CD4-positive, CD25-positive, alpha-beta regulatory T cell (primary cell): ENCODE results near the gene DEDD2. TPM values are rescaled to one million over a fixed set of nuclear protein-coding genes. Genes with fewer than 3 reads are reported as not detected.
A peak's percentile ranks its signal among the peaks of the same experiment; 100 is the strongest.

ENCODE experiments used
- ATAC-seq, 2 donors: fragments of 150-1000 bp; cut with Tn5 transposase; one replicate each; pipeline ENCODE4 v1.10.0; 2021; ENCODE audit warnings: low read depth in 2 of 2, moderate number of reproducible peaks in 2 of 2, moderate library complexity in 1 of 2
- DNase-seq, 3 donors: peaks; one replicate each; pipeline versions ENCODE4 v3.0.0 to v3.0.0-alpha.2; 2012 to 2022; ENCODE audit warnings: mixed read lengths in 1 of 3
- H3K27ac ChIP-seq: one replicate; pipeline ENCODE4 v1.7.0; 2013; ENCODE audit warnings: mild to moderate bottlenecking, low read length; ENCODE audit not compliant: insufficient read depth, poor library complexity, severe bottlenecking
- H3K27me3 ChIP-seq: one replicate; pipeline ENCODE4 v1.7.0; 2013; ENCODE audit warnings: low read length; ENCODE audit not compliant: control insufficient read depth, insufficient read depth
- H3K36me3 ChIP-seq: one replicate; pipeline ENCODE4 v1.7.0; 2013; ENCODE audit warnings: mild to moderate bottlenecking, low read length, moderate library complexity; ENCODE audit not compliant: control insufficient read depth, insufficient read depth
- H3K4me1 ChIP-seq: 2 replicates; pipeline ENCODE4 v1.7.0; 2013; ENCODE audit warnings: mild to moderate bottlenecking, low read length; ENCODE audit not compliant: insufficient read depth, control insufficient read depth, poor library complexity, severe bottlenecking
- H3K4me3 ChIP-seq: one replicate; pipeline ENCODE4 v1.7.0; 2013; ENCODE audit warnings: low read depth, mild to moderate bottlenecking, low read length, moderate library complexity
- H3K9me3 ChIP-seq, 2 experiments: 1 replicate in 1 of 2; 2 replicates in 1 of 2; pipeline ENCODE4 v1.7.0; 2013; ENCODE audit warnings: low read length in 2 of 2, mild to moderate bottlenecking in 1 of 2, moderate library complexity in 1 of 2; ENCODE audit not compliant: control insufficient read depth in 2 of 2
- H3K27ac Mint-ChIP-seq, 3 donors: one replicate each; pipeline ENCODE4 v1.8.0; 2020 to 2022; ENCODE audit warnings: mild to moderate bottlenecking in 3 of 3, mixed read lengths in 3 of 3, moderate library complexity in 2 of 3
- H3K27me3 Mint-ChIP-seq: one replicate; pipeline ENCODE4 v1.8.0; 2022; ENCODE audit warnings: mild to moderate bottlenecking, mixed read lengths
- H3K36me3 Mint-ChIP-seq: one replicate; pipeline ENCODE4 v1.8.0; 2020; ENCODE audit warnings: mixed read lengths
- H3K4me1 Mint-ChIP-seq, 4 donors: one replicate each; pipeline ENCODE4 v1.8.0; 2020 to 2022; ENCODE audit warnings: mixed read lengths in 4 of 4, mild to moderate bottlenecking in 1 of 4
- H3K4me3 Mint-ChIP-seq, 4 donors: one replicate each; pipeline ENCODE4 v1.8.0; 2020 to 2022; ENCODE audit warnings: mild to moderate bottlenecking in 4 of 4, mixed read lengths in 4 of 4, moderate library complexity in 3 of 4
- H3K9me3 Mint-ChIP-seq, 7 donors: one replicate each; pipeline ENCODE4 v1.8.0; 2020 to 2022; ENCODE audit warnings: mixed read lengths in 7 of 7, mild to moderate bottlenecking in 3 of 7, moderate library complexity in 2 of 7
- polyA plus RNA-seq, 4 donors: library from polyadenylated mRNA; unstranded; fragments of 300-500 nt; fragmentation: Illumina TruSeq; gene quantifications; one replicate each; pipeline ENCODE4 v1.2.3, GENCODE V29; 2021
- total RNA-seq: library from RNA; stranded (reverse); gene quantifications from one replicate; pipeline ENCODE4 v1.2.3, GENCODE V29; 2022

Gene DEDD2
- total and polyA plus RNA-seq, 5 donors from 2014 or later: 99.8 to 179 (median 157) TPM

DNA sequence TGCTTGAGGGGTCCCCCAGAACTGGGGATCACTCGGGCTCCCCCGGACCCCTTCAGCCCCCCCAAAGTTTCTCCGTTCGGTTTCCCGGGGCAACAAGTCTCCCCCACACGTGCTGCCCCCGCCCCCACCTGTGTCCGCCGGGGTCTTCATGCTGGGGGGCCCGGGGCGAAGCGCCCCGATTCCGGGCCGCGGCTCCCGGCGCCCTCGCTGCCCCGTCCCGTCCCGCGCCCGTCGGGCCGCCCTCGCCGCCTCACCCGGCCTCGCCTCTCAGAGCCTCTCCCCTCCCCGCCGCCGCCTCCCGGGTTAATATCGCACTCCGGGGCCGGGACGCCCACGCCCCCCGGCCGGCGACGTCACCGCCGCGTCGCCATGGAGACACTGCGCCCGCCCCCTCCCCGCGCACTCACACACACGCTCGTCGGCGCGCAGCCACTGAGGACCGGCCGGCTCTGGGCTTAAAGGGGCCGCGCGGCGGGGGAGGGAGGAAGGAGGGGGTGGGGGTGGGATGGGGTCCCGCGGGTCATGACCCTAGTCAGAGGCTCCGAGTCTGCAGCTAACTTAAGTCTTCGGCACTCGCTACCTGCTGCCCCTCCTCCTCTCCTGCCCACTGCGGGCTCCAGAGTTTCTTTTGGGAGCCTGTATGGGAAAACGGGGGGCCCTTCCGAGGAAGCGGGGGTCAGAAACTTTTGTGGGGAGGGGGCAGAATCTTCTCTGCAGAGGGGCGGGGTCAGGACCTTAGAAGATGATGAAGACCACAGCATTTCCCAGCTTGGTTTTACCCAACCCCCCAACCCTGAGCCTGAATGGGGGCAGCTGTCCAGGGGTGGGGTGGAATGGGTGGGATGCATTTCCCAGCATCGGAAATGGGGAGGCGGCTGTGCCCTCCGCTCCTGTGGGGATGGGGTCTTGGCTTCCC is 37.6 kb upstream of the DEDD2 start, which contains the start of gene ERF:
Gene ERF (minus strand): TSS at position 279 of the 916 bp plus-strand sequence. CDS start 129 bp downstream, at position 150.
- H3K9me3 Mint-ChIP-seq: no peaks in the 10 kb centered on the region
- peaks cover 0 to 38% (median 14%) of the 10 kb centered on the region in 4 donors for H3K4me1 Mint-ChIP-seq
- Histone ChIP-seq H3K4me1 (peaks cover 38% of the 10 kb centered on the region), H3K27me3 (no peaks in the 10 kb centered on the region), H3K4me3 (peak within 1 kb of the TSS; percentile 41), H3K27ac (peak within 1 kb of the TSS; percentile 96), H3K9me3 (no peaks in the 10 kb centered on the region), H3K36me3 (no peaks in the 10 kb centered on the region)
- peak within 1 kb of the TSS; percentile 80 to 93 (median 90) for H3K4me3 Mint-ChIP-seq
- peak within 1 kb of the TSS; percentile 26 to 90 (median 75) for H3K27ac Mint-ChIP-seq
- peak; percentile 92 to 94 (median 92) for DNase-seq
- ATAC-seq: peak; percentile 79 to 84
- peaks cover 12% of the 10 kb centered on the region for H3K27me3 Mint-ChIP-seq
- no peaks in the 10 kb centered on the region for H3K36me3 Mint-ChIP-seq

DNA sequence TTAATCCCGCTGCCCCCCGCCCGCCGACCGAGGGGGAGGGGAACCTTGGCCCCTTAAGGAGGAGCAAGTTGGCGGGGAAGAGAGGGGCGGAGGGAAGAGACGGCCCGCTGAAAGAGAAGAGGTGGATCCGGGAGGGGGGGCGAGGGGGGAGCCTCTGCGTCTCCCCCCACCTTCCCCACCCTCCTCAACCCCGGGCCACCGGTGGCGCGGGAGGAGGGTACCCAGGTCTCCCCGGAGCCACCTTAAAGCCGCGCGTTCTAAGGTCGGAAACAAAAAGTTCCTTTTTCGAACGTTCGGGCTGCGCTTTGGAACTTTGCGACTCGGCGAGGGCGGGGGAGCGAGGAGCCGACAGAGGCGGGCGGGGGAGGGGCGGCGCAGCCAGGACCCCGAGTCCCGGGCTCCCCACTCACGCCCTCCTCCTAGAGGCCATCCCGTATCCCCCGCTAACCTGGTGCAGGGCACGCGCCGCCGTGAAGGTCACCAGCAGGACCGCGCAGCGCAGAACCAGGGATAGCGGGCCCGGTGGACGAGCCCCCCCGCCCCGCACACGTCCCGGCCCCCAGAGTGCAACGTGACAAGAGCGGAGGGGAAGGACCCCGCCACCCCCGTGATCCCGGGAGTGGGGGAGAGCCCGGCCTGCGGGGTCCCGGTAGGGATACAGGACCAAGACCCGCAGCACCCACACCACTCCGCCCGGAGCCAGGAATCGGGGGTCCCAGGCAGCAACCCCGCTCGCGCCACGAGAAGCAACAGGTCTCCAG is 36.8 kb upstream of the DEDD2 start:
- H3K27me3 ChIP-seq: no peaks in the 10 kb centered on the region
- peak overlapping the region; percentile 96 for H3K27ac ChIP-seq
- Mint-ChIP-seq H3K27ac (peak overlapping the region; percentile 26 to 75 (median 73)), H3K9me3 (no peaks in the 10 kb centered on the region), H3K4me1 (peaks cover 0 to 43% (median 16%) of the 10 kb centered on the region in 4 donors), H3K36me3 (no peaks in the 10 kb centered on the region), H3K4me3 (peak overlapping the region; percentile 80 to 93 (median 90)), H3K27me3 (peaks cover 12% of the 10 kb centered on the region)
- H3K36me3 ChIP-seq: no peaks in the 10 kb centered on the region
- H3K9me3 ChIP-seq: no peaks in the 10 kb centered on the region
- H3K4me1 ChIP-seq: peaks cover 38% of the 10 kb centered on the region
- DNase-seq (peak; percentile 66 to 87 (median 83)), ATAC-seq (peak; percentile 44 to 50)
- H3K4me3 ChIP-seq: peak overlapping the region; percentile 41

DNA sequence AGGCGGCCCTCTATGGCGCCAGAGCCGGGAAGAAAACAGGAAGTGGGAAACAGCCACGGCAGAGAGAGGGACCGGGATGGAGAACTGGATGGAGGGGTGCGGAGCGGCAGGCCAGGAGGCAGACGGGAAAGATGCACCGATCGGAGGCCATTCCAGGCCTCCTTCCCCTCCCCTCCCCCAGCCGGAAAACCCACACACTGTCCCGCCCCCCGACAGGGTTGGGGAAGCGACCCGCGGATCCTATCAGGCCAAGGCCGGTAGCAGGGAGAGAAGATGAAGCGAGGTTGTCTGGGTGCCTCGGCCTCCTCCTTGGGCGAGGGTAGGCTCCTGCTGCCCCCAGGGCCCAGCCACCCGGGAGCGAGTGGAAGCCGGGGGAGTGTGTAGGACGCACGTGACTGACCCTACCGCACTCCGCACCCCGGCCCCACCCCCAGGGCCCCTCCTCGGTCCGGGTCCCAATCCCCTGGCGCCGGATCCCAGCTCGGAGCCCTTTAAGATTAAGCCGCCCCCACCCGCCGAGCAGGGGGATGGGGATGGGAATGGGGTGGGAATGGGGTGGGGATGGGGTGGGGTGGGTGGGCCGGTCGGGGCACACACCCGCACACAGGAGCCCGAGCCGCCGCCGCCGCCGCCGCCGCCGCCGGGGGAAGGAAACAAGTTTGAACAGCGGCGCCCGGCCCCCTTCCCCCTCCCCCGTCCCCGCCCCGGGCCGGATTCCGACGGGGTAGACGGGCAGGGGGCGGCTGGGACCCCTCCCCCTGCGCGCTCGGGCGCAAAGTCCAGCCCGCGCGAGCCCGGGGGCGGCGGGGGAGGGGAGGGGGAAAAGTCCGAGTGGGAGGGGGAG is 36.0 kb upstream of the DEDD2 start:
- Mint-ChIP-seq H3K36me3 (no peaks in the 10 kb centered on the region), H3K27ac (peak overlapping the region; percentile 79 to 97 (median 97)), H3K9me3 (no peaks in the 10 kb centered on the region), H3K4me1 (peaks cover 0 to 43% (median 16%) of the 10 kb centered on the region in 4 donors), H3K4me3 (peak overlapping the region; percentile 91 to 97 (median 94)), H3K27me3 (peaks cover 12% of the 10 kb centered on the region)
- H3K4me1 ChIP-seq: peaks cover 38% of the 10 kb centered on the region
- no peaks in the 10 kb centered on the region for H3K9me3 ChIP-seq
- H3K36me3 ChIP-seq: no peaks in the 10 kb centered on the region
- H3K4me3 ChIP-seq: peak overlapping the region; percentile 37
- H3K27me3 ChIP-seq: no peaks in the 10 kb centered on the region
- ATAC-seq (peak; percentile 10 to 14), DNase-seq (peak; percentile 45 to 69 (median 57))
- peak overlapping the region; percentile 96 for H3K27ac ChIP-seq

DNA sequence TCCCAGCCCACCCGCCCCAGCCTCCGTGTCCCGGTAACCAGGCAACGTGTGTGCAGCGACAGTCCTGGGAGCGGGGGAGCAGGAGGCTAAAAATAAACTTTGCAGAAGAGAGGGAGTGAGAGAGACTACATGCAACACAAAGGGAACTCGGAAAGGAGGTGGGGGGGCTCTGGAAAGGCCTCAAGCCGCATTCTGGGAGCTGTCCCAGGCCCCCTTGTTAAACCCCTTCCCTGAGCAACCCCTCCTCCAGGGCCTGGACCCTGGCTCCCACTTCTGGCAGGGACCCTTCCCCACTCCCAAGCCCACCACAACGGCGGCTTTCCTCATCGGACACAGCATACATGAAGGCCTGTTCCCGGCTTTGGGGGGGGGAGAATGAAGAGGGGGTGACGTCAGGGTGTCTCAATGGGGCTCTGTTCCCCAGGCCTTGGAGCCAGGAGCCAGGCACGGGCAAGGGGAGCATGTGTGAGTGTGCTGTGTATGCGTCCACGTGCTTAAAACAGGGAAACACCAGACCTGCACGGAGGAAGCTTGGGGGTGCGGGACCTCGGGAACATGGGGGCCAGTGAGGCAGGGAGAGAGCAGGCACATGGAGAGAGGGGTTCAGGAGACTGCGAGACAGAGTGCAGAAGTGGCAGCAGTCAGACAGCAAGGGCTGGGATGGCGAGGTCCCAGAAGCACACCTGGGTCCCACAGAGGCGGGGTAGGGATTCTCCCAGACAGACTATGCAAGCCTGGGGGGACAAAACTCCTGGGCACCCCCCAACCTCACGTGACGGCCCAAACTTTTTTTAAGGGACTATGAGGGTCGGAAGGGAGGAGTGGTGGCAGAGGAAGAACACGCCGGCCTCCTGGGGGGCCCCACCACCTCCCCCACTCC is 35.1 kb upstream of the DEDD2 start:
- peaks cover 12% of the 10 kb centered on the region for H3K27me3 Mint-ChIP-seq
- peaks cover 38% of the 10 kb centered on the region for H3K4me1 ChIP-seq
- peak overlapping the region; percentile 91 to 97 (median 94) for H3K4me3 Mint-ChIP-seq
- no peaks in the 10 kb centered on the region for H3K9me3 ChIP-seq
- peak overlapping the region; percentile 89 to 97 (median 97) for H3K27ac Mint-ChIP-seq
- DNase-seq (no peak), ATAC-seq (no peak)
- H3K4me3 ChIP-seq: peak overlapping the region; percentile 37
- no peaks in the 10 kb centered on the region for H3K27me3 ChIP-seq
- no peaks in the 10 kb centered on the region for H3K36me3 Mint-ChIP-seq
- H3K9me3 Mint-ChIP-seq: no peaks in the 10 kb centered on the region
- peaks cover 0 to 43% (median 16%) of the 10 kb centered on the region in 4 donors for H3K4me1 Mint-ChIP-seq
- peak overlapping the region; percentile 96 for H3K27ac ChIP-seq
- no peaks in the 10 kb centered on the region for H3K36me3 ChIP-seq

DNA sequence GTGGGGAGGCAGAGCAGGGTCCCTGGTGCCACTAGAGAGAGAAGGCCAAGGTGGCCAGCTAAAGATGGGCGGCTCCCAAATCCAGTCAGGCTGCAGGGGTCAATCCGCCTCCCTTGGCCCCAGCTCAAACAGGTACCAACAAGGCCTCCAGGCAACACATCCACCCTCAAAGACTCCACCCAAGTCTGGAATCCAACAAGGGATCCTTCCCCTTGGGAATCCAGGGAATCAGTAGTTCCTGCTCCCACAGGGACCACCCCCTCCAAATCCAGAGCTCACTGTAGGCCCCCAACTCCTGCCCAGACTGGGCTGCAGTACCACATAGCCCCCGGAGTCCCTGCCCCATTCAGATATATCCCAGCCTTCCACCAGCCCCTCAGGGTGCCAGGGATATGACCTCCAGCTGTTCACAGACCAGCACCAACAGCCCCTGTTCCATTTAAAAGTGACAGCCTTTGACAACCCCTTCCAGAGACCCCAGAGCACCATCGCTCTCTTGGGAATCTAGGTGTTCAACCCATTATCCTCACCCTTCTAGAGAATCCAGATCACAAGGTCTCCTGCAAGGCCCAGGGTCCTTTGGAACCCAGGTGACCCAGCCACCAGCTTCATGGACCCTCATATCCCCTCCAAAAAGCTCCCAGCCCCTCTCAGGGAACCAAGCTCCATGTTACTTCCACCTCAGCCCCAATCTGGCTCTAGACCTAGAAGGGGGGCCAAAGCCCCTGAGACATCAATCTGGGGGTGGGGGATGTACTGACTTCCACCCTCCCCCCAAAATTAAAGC is 34.3 kb upstream of the DEDD2 start:
- Mint-ChIP-seq H3K9me3 (no peaks in the 10 kb centered on the region), H3K36me3 (no peaks in the 10 kb centered on the region), H3K27ac (peak overlapping the region; percentile 88 to 97 (median 89)), H3K4me1 (peaks cover 0 to 46% (median 17%) of the 10 kb centered on the region in 4 donors), H3K27me3 (peaks cover 11% of the 10 kb centered on the region), H3K4me3 (peak overlapping the region; percentile 86 to 97 (median 92))
- Histone ChIP-seq H3K4me3 (no peak overlapping the region), H3K4me1 (peaks cover 38% of the 10 kb centered on the region), H3K9me3 (no peaks in the 10 kb centered on the region), H3K27me3 (no peaks in the 10 kb centered on the region), H3K36me3 (no peaks in the 10 kb centered on the region), H3K27ac (no peak overlapping the region)
- DNase-seq: no peak
- ATAC-seq: no peak
